HG03175 (cell line): ENCODE results near the gene FOXS1.

Experiments used
- ATAC-seq: cut with Tn5 transposase; IDR thresholded peaks from one replicate; pipeline ENCODE4 v1.9.1; 2021; ENCODE audit warnings: mild to moderate bottlenecking, moderate library complexity; ENCODE audit not compliant: unreplicated experiment

FOXS1 gene

DNA sequence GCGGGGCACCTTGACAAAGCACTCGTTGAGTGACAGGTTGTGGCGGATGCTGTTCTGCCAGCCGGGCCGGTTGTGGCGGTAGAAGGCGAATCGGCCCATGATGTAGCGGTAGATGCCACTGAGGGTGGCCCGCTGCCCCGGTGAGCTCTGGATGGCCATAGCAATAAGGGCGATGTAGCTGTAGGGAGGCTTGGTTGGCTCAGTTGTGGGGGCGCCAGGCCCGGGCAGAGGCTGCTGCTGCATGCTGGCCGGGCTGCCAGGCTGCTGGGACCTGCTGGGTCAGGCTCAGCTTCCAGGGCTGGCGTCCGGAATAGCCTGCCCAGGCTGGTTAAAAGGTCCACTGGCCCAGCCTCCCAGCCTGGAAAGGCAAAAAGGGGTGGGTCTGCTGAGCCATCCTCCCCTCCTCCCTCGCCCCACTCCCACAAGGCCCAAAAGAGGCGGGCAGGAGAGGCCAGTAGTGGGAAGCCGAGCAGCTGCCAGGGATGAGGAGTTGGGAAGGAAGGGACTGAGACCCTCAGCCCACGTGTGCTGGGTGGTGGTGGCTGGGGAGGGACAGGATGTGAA lies at the start of gene FOXS1:
FOXS1 (minus strand) TSS at position 305 of the 564 bp plus-strand sequence; CDS start at position 243, 62 bp downstream.
- no peak for ATAC-seq

DNA sequence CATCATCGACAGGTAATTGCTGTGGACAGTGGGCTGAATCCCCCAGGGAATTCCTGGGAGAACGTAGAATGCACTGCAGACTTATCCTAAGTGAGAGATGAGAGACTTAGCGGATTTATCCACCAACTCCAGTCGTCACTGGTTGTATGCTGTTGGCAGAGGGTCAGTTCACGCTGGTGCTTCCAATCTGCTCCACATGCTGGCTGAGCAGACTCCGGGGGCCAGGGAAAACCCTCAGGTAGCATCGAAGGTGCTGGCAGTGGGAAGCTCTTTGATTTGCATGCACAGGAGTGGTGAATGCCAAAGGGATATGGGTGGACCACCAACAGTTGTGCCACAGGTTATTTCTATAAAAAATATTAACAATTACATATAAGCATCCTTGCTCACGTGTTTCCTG lies 45.2 kb upstream of the FOXS1 start:
- no peak for ATAC-seq

DNA sequence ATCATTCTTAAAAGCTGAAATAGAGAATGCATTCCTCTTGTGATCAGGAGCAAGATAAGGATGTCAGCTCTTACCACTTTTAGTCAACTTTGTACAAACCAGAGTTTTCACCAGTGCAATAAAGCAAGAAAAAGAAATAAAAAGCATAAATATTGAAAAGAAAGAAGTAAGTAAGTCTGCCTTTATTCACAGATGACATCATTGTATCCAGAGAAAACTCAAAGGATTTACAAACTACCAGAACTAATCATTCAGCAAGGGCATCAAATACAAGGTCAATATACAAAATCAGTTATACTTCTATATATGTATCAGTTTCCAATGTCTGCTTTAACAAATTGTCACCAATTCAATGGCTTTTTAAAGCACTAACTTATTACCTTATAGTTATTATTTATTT lies 38.4 kb upstream of the FOXS1 start:
- ATAC-seq: no peak

DNA sequence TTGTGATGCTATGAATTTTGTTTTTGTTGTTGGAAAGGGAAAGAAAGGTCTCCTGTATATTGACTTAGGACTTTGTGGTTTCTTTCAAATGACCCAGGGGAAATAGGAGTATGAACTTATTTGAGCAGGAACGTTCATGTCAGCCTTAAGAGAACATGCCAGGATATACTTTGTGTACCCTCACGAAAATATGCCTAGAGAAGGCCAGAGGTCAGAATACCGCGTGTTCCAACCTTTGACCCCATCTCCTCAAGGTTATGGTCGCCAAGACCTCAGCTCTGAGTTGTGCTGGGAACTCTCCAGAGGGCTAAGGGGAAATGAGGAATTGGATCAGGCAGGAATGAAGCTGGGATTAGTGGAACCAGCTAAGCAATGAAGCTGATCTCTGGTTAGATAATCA lies 36.5 kb upstream of the FOXS1 start:
- ATAC-seq: no peak

DNA sequence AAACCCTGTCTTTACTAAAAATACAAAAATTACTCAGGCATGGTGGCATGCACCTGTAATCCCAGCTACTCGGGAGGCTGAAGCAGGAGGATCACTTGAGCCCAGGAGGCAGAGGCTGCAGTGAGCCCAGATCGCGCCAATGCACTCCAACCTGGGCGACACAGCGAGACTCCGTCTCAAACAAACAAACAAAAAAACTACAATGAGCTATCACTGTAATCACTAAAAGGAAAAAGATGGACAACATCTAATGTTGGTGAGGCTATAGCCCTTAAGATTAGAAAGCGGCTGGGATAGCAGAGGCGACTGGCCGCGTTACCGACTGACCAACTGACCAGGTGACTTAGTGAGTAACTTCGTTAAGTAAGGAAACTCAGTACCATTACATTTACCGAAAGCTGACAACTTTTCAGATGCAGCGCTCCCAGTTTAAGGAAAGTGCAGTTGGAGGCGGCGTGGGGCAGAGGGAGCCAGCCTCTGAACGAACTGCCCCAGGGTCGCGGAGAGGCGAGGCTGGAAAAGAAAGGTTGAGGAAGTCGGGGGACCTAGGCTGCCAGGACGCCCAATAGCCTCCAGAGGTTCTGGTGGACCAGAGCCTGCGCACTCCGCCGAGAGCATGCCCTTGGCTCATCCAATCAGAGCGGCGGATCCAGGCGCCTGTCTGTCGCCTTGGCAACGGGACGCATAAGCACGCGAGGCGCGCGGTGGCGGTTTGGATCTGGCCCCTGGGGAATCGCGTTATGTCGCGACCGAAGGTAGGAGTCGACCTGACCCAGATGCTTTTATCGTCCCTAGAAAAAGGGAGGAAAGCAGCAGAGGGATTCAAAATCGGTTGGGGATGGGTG lies 34.0 kb upstream of the FOXS1 start:
- peak; percentile 86 for ATAC-seq

DNA sequence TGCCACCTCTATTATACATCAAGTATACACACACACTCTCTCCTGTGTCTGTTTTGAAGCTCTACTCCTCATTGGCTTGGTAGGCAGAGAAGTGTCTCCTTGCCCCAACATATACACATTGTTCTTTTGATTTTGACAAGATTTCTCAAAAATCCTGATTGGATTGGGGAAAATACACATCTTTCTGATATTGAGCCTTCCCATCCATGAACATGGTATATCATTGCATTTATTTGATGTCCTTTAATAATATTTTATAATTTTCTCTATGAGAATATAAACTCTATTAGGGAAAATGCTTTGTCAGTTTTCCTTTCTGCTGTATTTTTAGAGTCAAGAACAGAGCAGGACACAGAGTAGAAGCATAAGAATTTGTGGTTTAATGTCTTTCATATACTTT lies 32.3 kb upstream of the FOXS1 start:
- no peak for ATAC-seq

DNA sequence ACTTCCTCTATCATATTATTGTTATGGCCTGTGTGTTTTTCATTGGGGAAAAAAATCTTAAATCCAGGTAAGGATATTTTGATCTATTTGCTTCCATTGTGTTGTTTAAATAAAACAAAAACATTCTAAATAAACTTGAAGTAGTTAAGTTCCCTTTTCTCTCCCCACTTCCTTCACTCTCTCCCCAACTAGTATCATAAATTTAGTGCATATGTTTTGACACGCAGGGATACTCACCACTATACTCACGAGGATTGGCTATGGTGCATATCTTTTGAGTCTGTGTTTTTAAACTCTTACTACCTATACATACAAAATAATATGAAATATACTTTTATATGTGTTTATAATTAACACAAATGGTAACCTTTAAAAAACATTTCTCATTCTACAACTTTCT lies 30.3 kb upstream of the FOXS1 start:
- ATAC-seq: no peak

DNA sequence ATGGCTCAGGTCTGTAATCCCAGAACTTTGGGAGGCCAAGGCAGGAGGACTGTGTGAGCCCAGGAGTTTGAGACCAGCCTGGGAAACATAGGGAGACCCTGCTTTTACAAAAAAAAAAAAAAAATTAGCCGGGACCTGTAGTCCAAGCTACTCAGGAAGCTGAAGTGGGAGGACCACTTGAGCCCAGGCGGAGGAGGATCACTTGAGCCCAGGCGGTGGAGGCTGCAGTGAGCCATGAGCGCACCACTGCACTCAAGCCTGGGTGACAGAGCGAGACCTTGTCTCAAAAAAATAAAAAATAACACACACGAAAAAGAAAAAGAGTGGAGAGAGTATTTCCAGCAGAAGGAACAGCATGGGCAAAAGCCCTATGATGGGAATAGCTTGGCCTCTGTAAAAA lies 27.0 kb upstream of the FOXS1 start:
- no peak for ATAC-seq

DNA sequence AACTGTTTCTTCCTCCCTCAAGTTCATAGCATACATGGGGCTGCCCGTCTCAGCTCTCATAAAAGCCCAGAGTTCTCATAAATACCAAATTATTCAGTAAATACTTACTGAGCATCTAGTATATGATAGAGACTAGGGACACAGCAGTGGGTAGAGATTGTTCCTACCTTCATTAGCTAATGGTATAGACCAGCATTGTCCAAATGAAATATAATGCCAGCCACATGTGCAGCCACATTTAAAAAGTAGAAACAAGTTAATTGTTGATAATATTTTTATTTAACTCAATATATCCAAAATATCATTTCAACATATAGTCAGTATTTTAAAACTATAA lies 26.2 kb upstream of the FOXS1 start:
- no peak for ATAC-seq

DNA sequence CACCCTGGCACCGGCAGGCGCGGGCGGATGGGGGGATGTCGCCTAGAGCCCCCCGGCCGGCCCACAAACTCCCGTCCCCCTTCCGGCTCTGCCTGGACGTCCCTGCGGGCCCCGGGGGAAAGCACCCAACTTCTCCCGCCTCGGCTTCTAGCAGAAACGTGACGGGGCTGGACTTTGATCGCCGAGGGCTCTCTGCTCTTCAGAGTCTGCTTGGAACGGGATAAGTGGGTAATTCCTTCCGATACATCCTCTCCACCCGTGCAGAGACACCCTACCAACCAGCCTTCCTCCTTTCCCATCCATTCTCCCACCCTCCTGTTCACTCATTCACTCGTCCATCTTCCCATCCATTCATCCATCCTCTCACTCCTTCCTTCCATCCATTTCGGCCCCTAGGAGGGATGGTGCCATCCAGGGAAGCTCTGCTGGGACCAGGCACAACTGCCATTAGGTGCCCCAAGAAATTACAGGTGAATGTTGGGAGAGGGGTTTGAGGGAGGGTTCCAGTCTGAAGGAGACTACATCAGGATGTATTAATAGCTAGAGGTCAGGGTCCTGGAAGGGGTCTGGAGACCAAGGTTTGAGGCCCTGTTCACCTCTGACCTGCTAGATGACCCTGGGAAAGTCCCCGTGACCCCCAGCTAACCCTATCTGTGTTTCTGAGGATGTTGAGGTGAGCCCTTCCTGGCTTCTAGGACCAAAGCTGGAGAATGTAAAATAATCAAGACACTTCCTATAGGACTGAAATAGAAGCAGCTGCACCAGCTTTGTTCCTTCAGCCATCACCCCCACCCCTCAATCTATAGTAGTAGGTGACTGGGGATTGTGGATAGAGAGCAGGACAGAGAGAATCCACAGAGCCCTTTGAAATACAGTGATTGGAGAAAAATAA lies 25.6 kb upstream of the FOXS1 start:
- no peak for ATAC-seq

DNA sequence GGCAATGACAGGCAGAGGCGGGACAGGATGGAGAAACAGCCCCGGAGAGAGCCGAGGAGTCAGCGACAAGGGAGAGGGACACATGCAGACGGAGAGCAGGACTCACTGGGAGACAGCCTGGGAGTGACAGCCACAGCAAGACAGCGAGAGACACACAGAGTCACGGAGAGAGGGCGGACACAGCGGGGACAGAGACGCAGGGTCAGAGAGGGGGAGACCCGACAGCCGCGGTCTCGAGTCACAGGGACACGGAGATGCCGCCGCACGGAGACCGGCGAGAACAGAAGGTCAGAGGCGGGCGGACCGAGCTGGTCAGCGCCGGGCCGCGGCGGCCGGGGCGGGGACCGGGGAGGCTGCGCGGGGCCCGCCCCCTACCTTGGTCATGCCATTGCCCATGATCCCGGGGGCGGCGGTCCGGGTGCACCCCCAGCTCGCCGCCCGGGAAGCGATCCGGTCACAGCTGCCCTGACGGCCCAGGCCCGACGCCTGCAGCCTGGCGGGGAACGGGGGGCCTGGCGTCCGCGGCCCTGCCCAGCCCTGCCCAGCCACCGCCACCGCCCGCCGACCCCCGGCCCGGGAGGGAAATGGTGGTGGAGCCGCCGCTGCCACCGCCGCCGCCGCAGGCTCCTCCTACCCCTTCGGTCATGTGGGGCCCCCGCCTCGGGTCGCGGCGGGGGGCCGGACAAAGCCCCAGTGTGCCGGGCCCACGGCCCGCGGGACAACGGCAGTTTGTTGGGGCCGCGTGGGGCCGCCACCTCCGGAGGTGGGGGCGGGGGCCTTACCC lies 24.7 kb upstream of the FOXS1 start, which contains the start of the genes DUSP15 and TTLL9:
DUSP15 (minus strand) TSS at position 586 of the 784 bp plus-strand sequence; CDS start at position 396, 190 bp downstream.
TTLL9 (plus strand) TSS at position 693 of the 784 bp plus-strand sequence. CDS start 493 bp downstream, outside the sequence.
- no peak for ATAC-seq

DNA sequence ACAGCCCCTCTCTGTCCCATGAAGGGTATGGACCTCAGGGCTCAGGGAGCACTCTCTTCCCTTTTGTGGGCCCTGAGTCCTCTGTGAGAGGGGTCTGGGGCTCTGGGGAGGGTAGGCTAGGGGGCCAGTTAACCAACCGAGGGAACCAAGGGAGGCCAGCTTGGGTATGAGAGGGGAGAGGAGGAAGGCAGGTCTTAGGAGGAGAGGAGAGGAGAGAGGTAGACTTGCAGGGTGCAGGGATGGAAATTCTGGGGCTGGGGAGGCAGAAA lies 24.2 kb upstream of the FOXS1 start:
- ATAC-seq: no peak

DNA sequence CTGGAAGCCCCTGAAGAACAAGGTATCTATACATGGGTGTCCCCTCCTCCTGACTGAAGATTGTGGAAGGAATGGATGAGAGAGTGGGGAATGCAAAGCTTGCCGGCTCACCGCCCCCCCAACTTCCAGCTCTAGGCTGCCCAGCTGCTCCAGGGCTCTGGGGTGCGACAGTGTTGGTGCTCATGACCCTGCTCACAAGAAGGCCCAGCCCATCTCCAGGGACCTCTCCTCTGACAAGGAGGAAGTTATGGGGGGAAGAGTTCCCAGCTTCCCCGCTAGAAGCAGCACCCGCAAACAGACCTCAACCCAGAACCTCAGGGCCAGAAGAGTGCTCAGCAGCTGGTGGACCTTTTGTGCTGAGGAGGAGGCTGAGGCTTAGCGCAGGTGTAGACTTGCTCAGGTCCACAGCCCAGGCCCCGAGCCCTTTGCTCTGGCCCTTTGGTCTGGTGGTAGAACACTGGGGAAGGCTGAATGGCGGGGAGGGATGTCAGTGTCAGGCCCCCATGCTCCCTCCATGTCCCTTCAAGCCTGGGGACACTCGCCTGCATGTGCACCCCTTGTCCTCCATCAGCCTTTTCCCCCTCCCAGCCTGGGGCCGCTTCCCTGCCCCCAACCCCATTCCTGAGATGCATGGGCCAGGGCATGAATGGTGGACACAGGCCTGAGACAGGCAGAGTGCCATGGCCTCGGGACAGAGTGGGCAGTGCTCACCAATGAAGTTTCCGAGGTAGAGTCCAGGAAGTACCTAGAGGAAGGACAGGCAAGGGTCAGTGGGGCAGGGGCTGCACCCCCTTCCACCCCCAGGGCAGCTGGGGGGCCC lies 23.7 kb upstream of the FOXS1 start:
- no peak for ATAC-seq

DNA sequence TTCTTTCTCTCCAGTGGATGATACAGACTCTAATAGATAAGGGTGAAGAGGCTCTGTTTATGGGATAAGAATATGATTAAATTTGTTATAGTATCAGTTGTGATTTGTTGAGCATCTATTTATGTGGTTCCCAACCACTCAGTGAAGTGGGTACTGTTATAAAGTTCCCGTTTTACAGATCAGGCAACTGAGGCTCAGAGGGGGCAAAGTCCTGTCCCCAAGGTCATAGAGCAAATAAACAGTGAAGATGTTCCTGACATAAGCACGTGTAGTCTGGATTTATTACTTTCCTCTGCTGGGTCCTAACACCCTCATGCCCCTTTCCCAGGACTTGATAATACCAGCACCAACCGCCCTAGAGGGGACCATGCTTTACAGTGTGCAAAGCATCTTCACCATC lies 20.8 kb upstream of the FOXS1 start:
- no peak for ATAC-seq

DNA sequence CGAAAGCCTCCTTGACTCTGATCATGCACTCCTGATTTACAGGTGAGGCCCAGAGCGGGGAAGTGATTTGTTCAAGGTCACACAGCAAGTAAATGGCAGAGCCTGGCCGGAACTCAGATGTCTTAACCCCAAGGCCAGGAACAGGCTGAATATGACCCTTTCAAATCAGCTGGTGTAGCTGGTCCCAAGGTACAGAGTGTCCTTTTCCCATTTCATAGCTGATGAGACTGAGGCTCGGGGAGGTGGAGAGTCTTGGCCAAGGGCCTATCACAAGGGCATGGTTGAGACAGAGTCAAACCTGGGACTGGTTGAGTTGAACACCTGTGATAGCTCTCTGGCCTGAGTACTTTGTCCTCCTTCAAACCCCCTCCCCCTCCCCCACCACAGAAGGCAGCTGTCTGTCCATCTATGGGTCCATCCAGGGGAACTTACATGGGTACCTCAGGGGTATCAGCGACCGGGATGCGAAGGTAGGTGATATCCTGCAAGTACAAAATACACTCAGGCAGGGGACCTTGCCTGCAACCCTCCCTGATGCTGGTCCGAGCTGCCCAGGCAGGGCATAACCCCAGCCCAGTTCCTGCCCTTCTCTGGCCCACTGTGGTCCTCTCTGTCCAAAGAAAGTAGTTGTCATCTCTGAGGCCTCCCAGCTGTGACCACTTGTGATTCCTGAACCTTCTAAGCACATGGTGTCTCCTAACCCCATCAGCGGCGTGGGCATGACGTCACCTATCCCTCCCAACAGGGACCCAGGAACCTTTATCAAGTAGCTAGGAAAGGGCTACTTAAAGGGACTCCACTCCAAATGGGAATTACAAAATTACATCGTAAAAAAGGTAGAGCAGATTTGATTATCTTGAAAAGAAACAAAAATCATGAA lies 19.4 kb upstream of the FOXS1 start:
- no peak for ATAC-seq

DNA sequence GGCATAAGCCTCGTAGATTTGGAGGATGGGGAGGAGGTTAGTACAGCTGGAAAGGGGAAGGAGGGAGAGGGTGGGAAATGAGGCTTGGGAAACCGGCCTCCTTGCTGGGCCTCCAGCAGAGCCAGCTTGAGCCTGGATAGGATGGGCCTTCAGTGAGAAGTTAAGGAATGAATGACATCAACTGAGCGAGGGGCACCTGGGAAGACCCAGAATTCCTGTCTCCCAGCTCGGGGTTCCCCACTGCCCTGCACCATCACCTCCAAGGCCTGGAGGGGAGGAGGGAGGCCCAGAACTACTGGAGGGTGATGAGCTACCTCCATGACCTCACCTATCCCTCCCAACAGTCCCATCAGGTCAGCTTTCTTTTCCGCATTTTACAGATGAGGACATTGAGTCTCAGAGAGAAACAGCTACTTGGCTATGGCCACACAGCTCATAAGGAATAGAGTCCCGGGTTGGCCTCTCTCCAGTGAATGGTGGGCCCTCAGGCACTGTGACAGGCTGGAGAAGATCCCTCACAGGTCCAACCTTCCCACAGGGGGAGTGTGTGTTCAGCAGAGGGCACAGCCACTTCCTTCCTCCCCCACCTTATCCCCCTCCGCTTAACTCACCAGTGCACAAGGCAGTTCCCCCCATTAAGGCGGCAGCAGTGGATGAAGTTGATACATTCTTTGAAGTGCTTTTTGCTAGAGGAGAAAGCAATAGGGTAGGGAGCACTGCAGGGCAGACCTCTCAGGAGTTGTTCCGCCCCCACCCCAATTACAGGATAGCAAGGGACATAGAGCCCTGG lies 18.1 kb upstream of the FOXS1 start:
- ATAC-seq: no peak

DNA sequence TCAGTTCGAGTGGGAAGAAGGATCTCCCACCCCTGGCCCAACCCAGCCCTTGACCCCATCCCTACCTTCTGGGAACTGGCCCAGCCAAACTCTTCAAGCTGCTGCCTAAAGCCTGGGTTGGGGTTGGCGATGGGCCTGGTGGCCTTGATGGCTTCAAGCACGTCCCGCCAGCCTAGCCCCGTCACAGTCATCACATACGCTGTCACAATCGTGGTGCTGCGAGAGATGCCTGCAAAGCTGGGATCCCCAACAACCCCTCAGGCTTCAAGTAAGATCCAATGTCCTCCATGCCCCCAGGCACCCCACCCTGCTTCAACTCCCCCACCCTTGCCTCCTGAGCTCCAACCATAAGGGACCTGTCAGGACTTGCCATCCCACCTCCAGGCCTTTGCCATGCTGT lies 17.1 kb upstream of the FOXS1 start:
- no peak for ATAC-seq

DNA sequence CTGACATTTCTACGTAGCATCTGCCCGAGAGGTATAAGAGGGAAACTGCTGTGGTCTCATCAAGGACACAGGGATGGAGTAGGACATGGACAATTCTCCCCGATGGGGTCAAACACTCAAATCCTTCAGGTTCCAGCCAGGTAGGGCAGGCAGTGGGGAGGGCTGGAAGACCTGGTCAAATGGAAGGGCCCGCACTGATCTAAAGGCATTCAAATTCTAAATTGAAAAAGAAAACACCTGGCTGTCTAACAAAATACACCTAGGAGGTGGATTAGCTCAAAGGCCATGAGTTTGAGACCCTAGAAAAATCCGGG lies 16.7 kb upstream of the FOXS1 start:
- no peak for ATAC-seq
